Prostate gland (tissue), 2 donors: ENCODE results near the gene PALLD. TPM values are rescaled to one million over a fixed set of nuclear protein-coding genes. Genes with fewer than 3 reads are reported as not detected.
A peak's percentile ranks its signal among the peaks of the same experiment; 100 is the strongest.
"Not testable (repeated sequence)": the region's sequence is repeated elsewhere in the genome, so short reads cannot be mapped to it uniquely, and the experiment has no call there.

Experiments used
- DNase-seq: peaks from one replicate; pipeline ENCODE4 v3.0.0-alpha.2; 2019; ENCODE audit warnings: low spot score
- H3K27ac ChIP-seq, 2 donors: fragments of 200-600 bp; sonication (generic); 2 replicates each; pipeline ENCODE4 v1.5.1; 2017 to 2019
- H3K27me3 ChIP-seq: fragments of 200-600 bp; sonication (generic); replicated peaks from 2 replicates; pipeline ENCODE4 v1.5.1; 2019; ENCODE audit not compliant: insufficient read depth
- H3K36me3 ChIP-seq, 2 donors: fragments of 200-600 bp; sonication (generic); 1 replicate in 1 of 2; 2 replicates in 1 of 2; pipeline versions ENCODE4 v1.5.1 to v1.8.1; 2017 to 2019
- H3K4me1 ChIP-seq: fragments of 200-600 bp; sonication (generic); replicated peaks from 2 replicates; pipeline ENCODE4 v1.5.1; 2019
- H3K4me3 ChIP-seq, 2 donors: fragments of 200-600 bp; sonication (generic); 2 replicates each; pipeline ENCODE4 v1.5.1; 2017 to 2019
- H3K9me3 ChIP-seq: fragments of 200-600 bp; sonication (generic); 2 replicates; pipeline ENCODE4 v1.5.1; 2017
- POLR2A ChIP-seq: fragments of 450-650 bp; IDR thresholded peaks from one replicate; pipeline ENCODE4 v1.6.1; 2016; ENCODE audit warnings: antibody characterized with exemption, mild to moderate bottlenecking
- POLR2AphosphoS5 ChIP-seq: sonication (generic); formaldehyde crosslinking; IDR thresholded peaks from one replicate; pipeline ENCODE4 v1.6.1; 2017; ENCODE audit warnings: antibody characterized with exemption
- WGBS: methylation state at CpG from one replicate; pipeline ENCODE4 v1.1.5; 2018; 5-methylcytosine and 5-hydroxymethylcytosine counted together
- intact Hi-C: fragments of 100-400 bp; cut with DNase I; formaldehyde crosslinking; loops from one replicate; pipeline ENCODE4 v1.14.2; 2022
- total RNA-seq, 2 donors: library from RNA; depleted of rRNA; stranded (reverse); fragments of >200 nt; gene quantifications; one replicate each; pipeline ENCODE4 v1.1.0, GENCODE V29; 2016
- TF ChIP-seq, protein P1 (sequence below), 4 experiments: fragments of 200-600 bp in 2 of 4; fragments of 450-650 bp in 2 of 4; sonication (generic) in 2 of 4; IDR thresholded peaks; 1 replicate in 3 of 4; 2 replicates in 1 of 4; pipeline ENCODE4 v1.5.1; 2016 to 2019; ENCODE audit warnings: antibody characterized with exemption in 4 of 4, mild to moderate bottlenecking in 2 of 4, moderate library complexity in 2 of 4

Gene PALLD
- total RNA-seq, 2 donors from 2014 or later = 252 TPM

DNA sequence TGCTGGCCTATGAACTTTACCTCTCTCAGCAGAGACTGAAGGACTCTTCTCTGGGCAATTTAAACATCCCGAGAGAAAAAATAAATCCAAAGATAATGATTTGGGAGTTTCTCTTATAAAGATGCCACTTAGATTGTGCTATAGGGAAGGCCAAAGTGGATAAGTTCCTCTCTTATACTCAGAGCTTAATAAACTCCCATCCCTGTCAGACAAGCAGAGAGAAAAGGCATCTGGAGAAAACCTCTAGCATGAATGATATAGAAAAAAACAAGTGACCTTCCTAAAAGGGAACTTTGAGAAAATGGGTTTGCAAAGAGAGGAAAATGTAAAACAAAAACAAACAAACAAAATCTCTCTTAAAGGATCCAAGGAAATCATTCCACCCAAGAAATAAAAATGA lies 199.4 kb downstream of the PALLD start:
- Histone ChIP-seq H3K27me3 (no peaks in the 10 kb centered on the region), H3K27ac (no peak overlapping the region), H3K36me3 (no peaks in the 10 kb centered on the region), H3K9me3 (no peaks in the 10 kb centered on the region), H3K4me3 (no peak overlapping the region), H3K4me1 (no peaks in the 10 kb centered on the region)
- WGBS = 67% methylated on average over 1 of the region's 1 CpG
- no peak for DNase-seq
- intact Hi-C loops = loop anchor here (10.0 kb wide), 2 partner anchors 181 to 319 kb away; partner anchors contain the start of gene CBR4
- TF ChIP-seq, protein P1, sequence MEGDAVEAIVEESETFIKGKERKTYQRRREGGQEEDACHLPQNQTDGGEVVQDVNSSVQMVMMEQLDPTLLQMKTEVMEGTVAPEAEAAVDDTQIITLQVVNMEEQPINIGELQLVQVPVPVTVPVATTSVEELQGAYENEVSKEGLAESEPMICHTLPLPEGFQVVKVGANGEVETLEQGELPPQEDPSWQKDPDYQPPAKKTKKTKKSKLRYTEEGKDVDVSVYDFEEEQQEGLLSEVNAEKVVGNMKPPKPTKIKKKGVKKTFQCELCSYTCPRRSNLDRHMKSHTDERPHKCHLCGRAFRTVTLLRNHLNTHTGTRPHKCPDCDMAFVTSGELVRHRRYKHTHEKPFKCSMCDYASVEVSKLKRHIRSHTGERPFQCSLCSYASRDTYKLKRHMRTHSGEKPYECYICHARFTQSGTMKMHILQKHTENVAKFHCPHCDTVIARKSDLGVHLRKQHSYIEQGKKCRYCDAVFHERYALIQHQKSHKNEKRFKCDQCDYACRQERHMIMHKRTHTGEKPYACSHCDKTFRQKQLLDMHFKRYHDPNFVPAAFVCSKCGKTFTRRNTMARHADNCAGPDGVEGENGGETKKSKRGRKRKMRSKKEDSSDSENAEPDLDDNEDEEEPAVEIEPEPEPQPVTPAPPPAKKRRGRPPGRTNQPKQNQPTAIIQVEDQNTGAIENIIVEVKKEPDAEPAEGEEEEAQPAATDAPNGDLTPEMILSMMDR (IDR thresholded peaks at IDR 0.05) = no peak
- no peak for TF ChIP-seq POLR2A
- no peak for TF ChIP-seq POLR2AphosphoS5

DNA sequence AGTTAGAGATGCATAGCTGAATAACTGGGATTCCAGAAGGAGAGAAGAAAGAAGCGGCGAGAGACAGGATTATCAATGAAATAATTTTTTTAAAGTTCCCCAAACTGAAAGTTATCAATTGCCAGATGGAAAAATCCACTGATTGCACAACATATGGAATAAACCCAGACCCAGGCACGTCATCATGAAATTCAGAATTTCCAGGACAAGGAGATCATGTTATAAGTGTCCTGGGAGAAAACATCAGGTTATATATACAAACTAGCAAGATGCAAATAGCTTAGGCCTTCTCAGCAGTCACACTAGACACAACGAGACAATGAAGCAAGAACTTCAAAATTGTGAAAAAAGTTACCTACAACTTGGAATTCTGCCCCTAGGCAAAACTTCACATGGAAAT lies 200.0 kb downstream of the PALLD start:
- no peaks in the 10 kb centered on the region for H3K36me3 ChIP-seq
- WGBS = 90% methylated on average over 4 of the region's 4 CpGs
- intact Hi-C loops = loop anchor here (10.0 kb wide), 2 partner anchors 182 to 318 kb away; partner anchors contain the start of gene CBR4
- no peak for TF ChIP-seq POLR2AphosphoS5
- TF ChIP-seq, protein P1 (IDR thresholded peaks at IDR 0.05) = no peak
- TF ChIP-seq POLR2A = no peak
- H3K4me1 ChIP-seq = no peaks in the 10 kb centered on the region
- no peaks in the 10 kb centered on the region for H3K9me3 ChIP-seq
- no peak overlapping the region for H3K27ac ChIP-seq
- no peak for DNase-seq
- no peak overlapping the region for H3K4me3 ChIP-seq
- H3K27me3 ChIP-seq = no peaks in the 10 kb centered on the region

DNA sequence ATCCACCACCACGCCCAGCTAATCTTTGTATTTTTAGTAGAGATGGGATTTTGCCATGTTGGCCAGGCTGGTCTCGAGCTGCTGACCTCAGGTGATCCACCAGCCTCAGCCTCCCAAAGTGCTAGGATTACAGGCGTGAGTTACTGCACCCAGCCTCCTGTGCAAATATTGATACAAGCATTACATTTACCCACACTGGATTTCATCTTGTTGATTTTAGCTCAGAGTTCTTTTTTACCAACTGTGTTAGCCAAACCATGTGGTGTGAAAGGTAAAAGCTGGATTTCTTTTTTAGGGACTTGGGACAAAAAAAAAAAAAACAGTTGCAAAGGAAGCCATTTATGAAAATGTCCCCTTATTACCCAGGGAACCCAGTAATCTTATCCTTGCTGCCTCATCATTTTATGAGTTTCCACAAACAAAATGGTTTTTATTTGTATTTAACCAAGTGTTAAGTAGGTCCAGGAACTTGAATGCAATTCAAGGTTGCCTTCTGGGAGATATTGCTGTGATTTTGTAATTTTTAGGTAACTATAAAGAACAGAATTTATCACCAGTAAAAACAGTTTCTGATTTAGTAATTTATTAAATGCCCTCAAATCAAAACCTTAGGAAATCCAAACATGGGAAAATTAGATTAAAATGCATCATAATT lies 202.5 kb downstream of the PALLD start:
- intact Hi-C loops = loop anchor here (10.0 kb wide), 2 partner anchors 185 to 315 kb away; partner anchors contain the start of gene CBR4
- Histone ChIP-seq H3K9me3 (no peaks in the 10 kb centered on the region), H3K36me3 (no peaks in the 10 kb centered on the region), H3K4me1 (no peaks in the 10 kb centered on the region), H3K27ac (no peak overlapping the region), H3K27me3 (no peaks in the 10 kb centered on the region), H3K4me3 (no peak overlapping the region)
- no peak for TF ChIP-seq POLR2A
- TF ChIP-seq POLR2AphosphoS5 = peak; percentile 41
- 79% methylated on average over 3 of the region's 3 CpGs for WGBS
- no peak for DNase-seq

DNA sequence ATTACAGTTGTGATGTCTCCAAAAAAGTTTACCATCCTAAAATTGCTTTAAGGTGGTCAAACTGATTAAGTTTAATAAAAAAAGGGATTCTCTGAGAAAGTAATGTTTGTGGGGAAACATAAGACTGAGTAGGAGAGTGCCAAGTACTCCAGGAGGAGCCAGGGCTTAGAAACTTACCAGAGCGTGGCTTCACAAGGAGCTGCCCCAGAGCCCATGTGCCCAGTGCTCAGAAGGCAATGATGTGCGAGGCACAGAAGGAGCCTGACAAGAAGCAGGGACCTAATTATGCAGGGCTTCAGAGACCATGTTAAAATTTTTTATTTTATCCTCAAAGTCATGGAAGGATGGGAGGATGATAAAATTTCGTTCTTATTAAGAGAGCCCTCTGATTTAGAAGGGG lies 204.2 kb downstream of the PALLD start:
- no peaks in the 10 kb centered on the region for H3K27me3 ChIP-seq
- intact Hi-C loops = no loop called here
- no peaks in the 10 kb centered on the region for H3K4me1 ChIP-seq
- 89% methylated on average over 3 of the region's 3 CpGs for WGBS
- no peaks in the 10 kb centered on the region for H3K9me3 ChIP-seq
- TF ChIP-seq, protein P1 (IDR thresholded peaks at IDR 0.05) = no peak
- TF ChIP-seq POLR2A (no peak), POLR2AphosphoS5 (no peak)
- DNase-seq = no peak
- H3K4me3 ChIP-seq = no peak overlapping the region
- no peaks in the 10 kb centered on the region for H3K36me3 ChIP-seq
- no peak overlapping the region for H3K27ac ChIP-seq

DNA sequence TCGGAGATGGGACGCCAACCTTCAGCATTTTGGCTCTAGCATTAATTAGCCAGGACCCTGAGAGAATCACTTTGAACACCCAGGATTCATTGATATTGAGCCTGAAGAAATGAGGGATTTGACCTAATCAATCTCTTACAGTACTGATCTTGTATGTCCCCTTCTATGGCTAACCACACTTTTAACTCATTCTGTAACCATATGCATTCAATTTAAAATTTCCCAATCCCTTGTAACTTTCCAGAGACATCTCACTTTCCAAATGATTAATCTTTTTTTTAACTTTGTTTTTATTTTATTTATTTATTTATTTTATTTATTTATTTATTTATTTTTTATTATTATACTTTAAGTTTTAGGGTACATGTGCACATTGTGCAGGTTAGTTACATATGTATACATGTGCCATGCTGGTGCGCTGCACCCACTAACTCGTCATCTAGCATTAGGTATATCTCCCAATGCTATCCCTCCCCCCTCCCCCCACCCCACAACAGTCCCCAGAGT lies 205.8 kb downstream of the PALLD start:
- intact Hi-C loops = not testable (repeated sequence)
- WGBS = 96% methylated on average over 4 of the region's 4 CpGs

DNA sequence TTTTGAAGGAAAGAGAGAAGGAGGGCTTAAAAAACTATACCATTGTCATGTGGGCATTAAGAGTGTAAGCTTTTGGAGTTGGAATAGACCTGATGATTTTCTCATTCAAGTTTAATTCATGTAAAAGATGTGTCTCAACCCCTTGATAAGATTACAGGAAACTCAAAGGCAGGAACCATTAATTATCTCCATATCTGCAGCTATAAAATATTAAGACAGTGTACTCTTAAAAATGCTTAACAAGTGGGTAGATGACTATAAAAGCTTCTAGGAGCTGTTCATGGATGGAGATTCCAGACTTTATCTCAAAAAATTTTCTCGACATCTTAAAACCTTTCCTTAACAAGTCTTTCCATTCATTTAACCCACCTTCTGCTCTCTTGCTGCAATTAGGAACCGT lies 208.3 kb downstream of the PALLD start:
- Histone ChIP-seq H3K27me3 (no peaks in the 10 kb centered on the region), H3K4me1 (no peaks in the 10 kb centered on the region), H3K36me3 (no peaks in the 10 kb centered on the region), H3K4me3 (no peak overlapping the region), H3K9me3 (no peaks in the 10 kb centered on the region), H3K27ac (no peak overlapping the region)
- intact Hi-C loops = loop anchor here (5.0 kb wide), 1 partner anchor 118 kb away; no protein-coding TSS in a partner anchor
- no peak for DNase-seq
- TF ChIP-seq POLR2AphosphoS5 = no peak
- WGBS = 34% methylated on average over 2 of the region's 2 CpGs

More for the DNA sequence above, 205.8 kb downstream of the PALLD start:
- not testable (repeated sequence) for H3K27me3 ChIP-seq, H3K4me3 ChIP-seq, H3K9me3 ChIP-seq, H3K27ac ChIP-seq, H3K36me3 ChIP-seq, DNase-seq, H3K4me1 ChIP-seq
